Hepatocyte (in vitro differentiated cells): ENCODE measurements around the gene HS2ST1. TPM values are rescaled to one million over a fixed set of nuclear protein-coding genes. Genes with fewer than 3 reads are reported as not detected.

ENCODE experiments used
- DNase-seq: peaks from one replicate; pipeline ENCODE4 v3.0.0-alpha.2; 2016; ENCODE audit warnings: low spot score
- H2AFZ ChIP-seq: fragments of 200-600 bp; sonication (generic); 2 replicates; pipeline ENCODE4 v1.6.0; 2016; ENCODE audit warnings: antibody characterized with exemption, mild to moderate bottlenecking
- H3K27ac ChIP-seq: fragments of 200-600 bp; sonication (generic); 2 replicates; pipeline ENCODE4 v1.5.1; 2016; ENCODE audit warnings: mild to moderate bottlenecking
- H3K27me3 ChIP-seq: fragments of 200-600 bp; sonication (generic); 2 replicates; pipeline ENCODE4 v1.6.1; 2016
- H3K36me3 ChIP-seq: fragments of 200-600 bp; sonication (generic); replicated peaks from 2 replicates; pipeline ENCODE4 v1.5.1; 2016; ENCODE audit warnings: low read depth; ENCODE audit not compliant: insufficient read depth
- H3K4me1 ChIP-seq: fragments of 200-600 bp; sonication (generic); 2 replicates; pipeline ENCODE4 v1.5.1; 2016; ENCODE audit warnings: mild to moderate bottlenecking, moderate library complexity; ENCODE audit not compliant: insufficient read depth
- H3K4me2 ChIP-seq: fragments of 200-600 bp; sonication (generic); 2 replicates; pipeline ENCODE4 v1.6.0; 2016
- H3K4me3 ChIP-seq: fragments of 200-600 bp; sonication (generic); 2 replicates; pipeline ENCODE4 v1.5.1; 2016; ENCODE audit warnings: mild to moderate bottlenecking
- H3K79me2 ChIP-seq: fragments of 200-600 bp; sonication (generic); 2 replicates; pipeline ENCODE4 v1.6.0; 2017; ENCODE audit warnings: mild to moderate bottlenecking
- H3K9me2 ChIP-seq: fragments of 200-600 bp; sonication (generic); replicated peaks from 2 replicates; pipeline ENCODE4 v1.6.0; 2017; ENCODE audit warnings: mild to moderate bottlenecking; ENCODE audit not compliant: insufficient read depth
- H3K9me3 ChIP-seq: fragments of 200-600 bp; sonication (generic); 2 replicates; pipeline ENCODE4 v1.5.1; 2016; ENCODE audit warnings: low read depth, mild to moderate bottlenecking
- H4K20me1 ChIP-seq: fragments of 200-600 bp; sonication (generic); 2 replicates; pipeline ENCODE4 v1.6.0; 2016; ENCODE audit warnings: mild to moderate bottlenecking; ENCODE audit not compliant: insufficient read depth, poor library complexity, severe bottlenecking
- EZH2 ChIP-seq: fragments of 200-600 bp; sonication (generic); IDR thresholded peaks from 2 replicates; pipeline ENCODE4 v1.6.1; 2016; ENCODE audit warnings: antibody characterized with exemption, mild to moderate bottlenecking, borderline replicate concordance
- EZH2phosphoT487 ChIP-seq: fragments of 200-600 bp; sonication (generic); IDR thresholded peaks from one replicate; pipeline ENCODE4 v1.6.1; 2018; ENCODE audit warnings: antibody characterized with exemption, mild to moderate bottlenecking, low read depth, moderate library complexity; ENCODE audit not compliant: unreplicated experiment, severe bottlenecking
- WGBS: methylation state at CpG from one replicate; pipeline ENCODE4 v1.1.6; 2016; ENCODE audit warnings: low lambda C conversion rate; ENCODE audit errors: missing lambda C conversion rate; 5-methylcytosine and 5-hydroxymethylcytosine counted together
- polyA plus RNA-seq: library from polyadenylated mRNA; unstranded; fragments of >200 nt; fragmentation: Nextera tagmentation; extraction: Ambion mirVana; gene quantifications from 2 replicates; pipeline ENCODE4 v1.2.1, GENCODE V29; 2016
- total RNA-seq: library from RNA; depleted of rRNA; stranded (reverse); fragments of >200 nt; gene quantifications from 2 replicates; pipeline ENCODE4 v1.2.3, GENCODE V29; 2014
- TF ChIP-seq, protein P1 (sequence below): fragments of 200-600 bp; sonication (generic); IDR thresholded peaks from 2 replicates; pipeline ENCODE4 v1.5.1; 2016; ENCODE audit warnings: antibody characterized with exemption, mild to moderate bottlenecking; ENCODE audit not compliant: poor library complexity

Gene HS2ST1
- total and polyA plus RNA-seq, 2 experiments from 2014 or later = 19.1 to 42.3 TPM

DNA sequence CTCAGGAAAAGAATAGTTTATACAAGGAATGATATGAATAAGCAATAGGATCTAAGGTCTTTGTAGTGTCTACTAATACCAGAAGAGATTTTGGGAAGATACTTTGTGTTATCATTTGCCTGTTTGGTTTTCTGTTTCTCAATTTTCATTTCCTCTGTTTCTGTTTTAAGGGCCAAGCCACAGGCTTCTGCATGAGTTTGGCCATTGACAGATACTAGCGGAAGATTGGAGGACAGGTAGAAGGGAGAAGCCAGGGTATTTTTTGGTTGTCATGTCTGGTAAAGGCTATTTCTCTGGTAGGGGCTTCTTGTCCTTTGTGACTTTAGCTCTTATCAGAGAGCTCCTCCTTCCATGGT, 51.4 kb downstream of the HS2ST1 start:
- peaks cover 47% of the 10 kb centered on the region for H3K79me2 ChIP-seq
- TF ChIP-seq, protein P1, sequence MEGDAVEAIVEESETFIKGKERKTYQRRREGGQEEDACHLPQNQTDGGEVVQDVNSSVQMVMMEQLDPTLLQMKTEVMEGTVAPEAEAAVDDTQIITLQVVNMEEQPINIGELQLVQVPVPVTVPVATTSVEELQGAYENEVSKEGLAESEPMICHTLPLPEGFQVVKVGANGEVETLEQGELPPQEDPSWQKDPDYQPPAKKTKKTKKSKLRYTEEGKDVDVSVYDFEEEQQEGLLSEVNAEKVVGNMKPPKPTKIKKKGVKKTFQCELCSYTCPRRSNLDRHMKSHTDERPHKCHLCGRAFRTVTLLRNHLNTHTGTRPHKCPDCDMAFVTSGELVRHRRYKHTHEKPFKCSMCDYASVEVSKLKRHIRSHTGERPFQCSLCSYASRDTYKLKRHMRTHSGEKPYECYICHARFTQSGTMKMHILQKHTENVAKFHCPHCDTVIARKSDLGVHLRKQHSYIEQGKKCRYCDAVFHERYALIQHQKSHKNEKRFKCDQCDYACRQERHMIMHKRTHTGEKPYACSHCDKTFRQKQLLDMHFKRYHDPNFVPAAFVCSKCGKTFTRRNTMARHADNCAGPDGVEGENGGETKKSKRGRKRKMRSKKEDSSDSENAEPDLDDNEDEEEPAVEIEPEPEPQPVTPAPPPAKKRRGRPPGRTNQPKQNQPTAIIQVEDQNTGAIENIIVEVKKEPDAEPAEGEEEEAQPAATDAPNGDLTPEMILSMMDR = no peak
- no peak for TF ChIP-seq EZH2
- no peak for TF ChIP-seq EZH2phosphoT487
- no peaks in the 10 kb centered on the region for H4K20me1 ChIP-seq
- DNase-seq = no peak
- H3K4me1 ChIP-seq = no peaks in the 10 kb centered on the region
- 95% methylated on average over 1 of the region's 1 CpG for WGBS
- no peak overlapping the region for H3K4me2 ChIP-seq
- H3K4me3 ChIP-seq = no peak overlapping the region
- H3K36me3 ChIP-seq = no peaks in the 10 kb centered on the region
- H3K27ac ChIP-seq = no peak overlapping the region
- no peaks in the 10 kb centered on the region for H3K9me2 ChIP-seq
- no peaks in the 10 kb centered on the region for H3K27me3 ChIP-seq
- no peaks in the 10 kb centered on the region for H3K9me3 ChIP-seq
- H2AFZ ChIP-seq = no peak overlapping the region

DNA sequence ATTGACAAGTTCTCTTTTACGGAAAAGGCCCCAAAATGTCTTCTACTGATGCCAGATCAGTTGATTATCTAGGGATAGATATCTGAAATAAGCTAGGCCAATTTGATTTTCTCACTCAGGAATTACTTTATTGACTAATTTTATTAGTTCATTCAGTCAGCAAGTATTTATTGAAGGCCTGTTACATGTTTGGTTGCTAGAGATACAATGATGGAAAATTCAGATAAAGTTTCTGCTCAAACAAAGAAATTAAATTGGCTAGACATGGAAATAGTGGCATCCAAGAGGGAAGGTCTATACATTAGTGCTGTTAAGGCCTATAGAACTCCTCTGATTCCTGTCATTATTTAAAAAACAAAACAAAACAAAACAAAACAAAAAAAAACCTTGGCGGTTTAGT, 56.5 kb downstream of the HS2ST1 start:
- H3K4me1 ChIP-seq = no peaks in the 10 kb centered on the region
- H2AFZ ChIP-seq = no peak overlapping the region
- no peaks in the 10 kb centered on the region for H3K36me3 ChIP-seq
- H3K4me2 ChIP-seq = no peak overlapping the region
- TF ChIP-seq EZH2 = no peak
- no peak for TF ChIP-seq EZH2phosphoT487
- TF ChIP-seq, protein P1 = no peak
- no peaks in the 10 kb centered on the region for H3K9me3 ChIP-seq
- DNase-seq = no peak
- H3K27me3 ChIP-seq = no peaks in the 10 kb centered on the region
- H3K9me2 ChIP-seq = no peaks in the 10 kb centered on the region
- WGBS = 49% methylated on average over 2 of the region's 2 CpGs
- H3K27ac ChIP-seq = no peak overlapping the region
- no peaks in the 10 kb centered on the region for H4K20me1 ChIP-seq
- H3K79me2 ChIP-seq = peaks cover 85% of the 10 kb centered on the region
- H3K4me3 ChIP-seq = no peak overlapping the region

GRCh38 chr1:86971778-86972177, 57.3 kb downstream of the HS2ST1 start:
- Histone ChIP-seq H3K4me1 (no peaks in the 10 kb centered on the region), H2AFZ (no peak overlapping the region), H3K79me2 (peaks cover 88% of the 10 kb centered on the region), H3K9me2 (no peaks in the 10 kb centered on the region), H3K4me2 (no peak overlapping the region), H3K27ac (no peak overlapping the region), H4K20me1 (no peaks in the 10 kb centered on the region), H3K4me3 (no peak overlapping the region), H3K36me3 (no peaks in the 10 kb centered on the region), H3K9me3 (no peaks in the 10 kb centered on the region), H3K27me3 (no peaks in the 10 kb centered on the region)
- TF ChIP-seq EZH2phosphoT487 (no peak), EZH2 (no peak)
- TF ChIP-seq, protein P1 = no peak
- WGBS = 80% methylated on average over 3 of the region's 3 CpGs
- no peak for DNase-seq

DNA sequence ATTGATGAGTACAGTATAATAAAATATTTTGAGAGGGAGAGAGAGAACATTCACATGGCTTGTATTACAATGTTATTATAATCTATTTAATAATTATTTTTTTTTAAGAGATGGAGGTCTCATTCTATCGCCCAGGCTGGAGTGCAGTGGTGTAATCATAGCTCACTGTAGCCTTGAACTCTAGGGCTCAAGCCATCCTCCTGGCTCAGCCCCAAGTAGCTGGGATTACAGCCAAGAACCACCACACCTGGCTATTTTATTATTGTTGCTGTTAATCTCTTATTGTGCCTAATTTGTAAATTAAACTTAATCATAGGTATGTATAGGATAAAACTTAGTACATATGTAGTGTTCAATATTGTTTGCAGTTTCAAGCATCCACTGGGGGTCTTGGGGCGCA, 57.8 kb downstream of the HS2ST1 start:
- Histone ChIP-seq H3K27ac (no peak overlapping the region), H3K9me3 (no peaks in the 10 kb centered on the region), H2AFZ (no peak overlapping the region), H3K4me1 (no peaks in the 10 kb centered on the region), H4K20me1 (no peaks in the 10 kb centered on the region), H3K79me2 (peaks cover 88% of the 10 kb centered on the region), H3K4me2 (no peak overlapping the region), H3K4me3 (no peak overlapping the region), H3K9me2 (no peaks in the 10 kb centered on the region), H3K36me3 (no peaks in the 10 kb centered on the region), H3K27me3 (no peaks in the 10 kb centered on the region)
- WGBS = 81% methylated on average over 2 of the region's 2 CpGs
- TF ChIP-seq EZH2 = no peak
- TF ChIP-seq, protein P1 = no peak
- TF ChIP-seq EZH2phosphoT487 = no peak
- no peak for DNase-seq
